ENCODE results near the gene A1BG.

A1BG gene

DNA sequence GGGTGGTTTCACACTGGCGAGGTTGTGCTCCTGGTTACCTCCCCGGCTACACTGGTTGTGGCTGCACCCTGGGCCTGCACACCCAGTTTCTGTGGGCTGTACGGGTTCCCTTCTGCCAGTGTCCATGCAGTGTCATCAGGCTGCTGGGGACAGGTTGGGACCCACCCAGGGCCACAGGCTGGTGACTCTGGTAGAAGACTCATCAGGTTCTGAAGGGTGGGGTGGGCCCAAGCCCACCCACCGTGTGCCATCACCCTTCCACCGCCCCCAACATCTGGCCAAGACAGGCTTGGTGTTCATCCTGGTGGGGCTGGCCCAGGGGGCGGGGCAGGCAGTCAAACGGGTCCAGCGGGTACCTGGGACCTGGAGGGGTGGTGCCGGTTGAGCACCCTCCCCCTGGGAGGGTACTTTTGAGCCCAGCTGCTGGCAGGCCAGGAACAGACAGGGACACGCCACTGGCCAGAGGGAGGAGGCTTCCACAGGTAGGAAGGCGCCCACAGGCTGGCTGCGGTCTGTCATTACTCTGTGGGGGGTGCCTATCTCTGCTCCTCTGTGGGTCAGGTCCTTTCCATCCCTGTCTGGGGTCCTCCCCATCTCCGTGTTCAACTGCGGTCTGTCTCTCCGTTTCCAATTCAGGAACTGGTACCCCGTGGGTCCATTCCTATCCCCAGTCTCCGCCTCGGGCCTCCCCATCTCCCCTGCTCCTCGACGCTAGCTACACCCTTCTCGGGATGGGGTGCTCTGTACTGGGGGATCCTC is 42.1 kb upstream of the A1BG start, which contains the start of gene RNF225:
Gene RNF225 (plus strand): TSS at position 437 of the 759 bp plus-strand sequence. CDS start 434 bp downstream, outside the sequence.
- Histone ChIP-seq H3K14ac (ENCODE audit: low read length) (peak within 1 kb of the TSS; percentile 82), H2AK5ac (ENCODE audit: low read depth, low read length) (peak within 1 kb of the TSS; percentile 93), H2AFZ (ENCODE audit: low read length) (no peak within 1 kb of the TSS), H4K91ac (ENCODE audit: low read depth, low read length, poor library complexity) (no peak within 1 kb of the TSS), H2BK15ac (ENCODE audit: low read length) (peak within 1 kb of the TSS; percentile 93), H3K27me3 (ENCODE audit: control insufficient read depth in 3 of 3, insufficient read depth in 3 of 3, low read depth in 1 of 3, low read length in 3 of 3) (peaks cover 0 to 22% (median 7%) of the 10 kb centered on the region in 3 experiments), H3K79me1 (ENCODE audit: low read depth, low read length) (peaks cover 3% of the 10 kb centered on the region), H3K4me2 (ENCODE audit: insufficient read depth, low read length, poor library complexity, severe bottlenecking) (peak within 1 kb of the TSS; percentile 56), H3K4me1 (ENCODE audit: control insufficient read depth in 2 of 2, insufficient read depth in 1 of 2, low read depth in 1 of 2, low read length in 2 of 2) (peaks cover 3 to 8% of the 10 kb centered on the region in 2 donors), H2BK5ac (ENCODE audit: low read length) (no peak within 1 kb of the TSS), H3K23ac (ENCODE audit: low read depth, low read length, poor library complexity) (peak within 1 kb of the TSS; percentile 85), H4K8ac (ENCODE audit: low read depth, low read length) (peak within 1 kb of the TSS; percentile 82), H3K27ac (replicated peaks; ENCODE audit: low read length) (no peak within 1 kb of the TSS), H3K9me3 (replicated peaks in 1 of 2; ENCODE audit: control insufficient read depth in 2 of 2, insufficient read depth in 1 of 2, low read depth in 1 of 2, low read length in 2 of 2) (peaks cover 0 to 1% of the 10 kb centered on the region in 2 donors), H3K4me3 (ENCODE audit: low read length in 2 of 2) (peak within 1 kb of the TSS in 1 of 2 donors; percentile 68), H3K9ac (ENCODE audit: low read depth, low read length, poor library complexity) (peak within 1 kb of the TSS; percentile 84), H3K36me3 (replicated peaks in 1 of 2; ENCODE audit: control insufficient read depth in 2 of 2, insufficient read depth in 2 of 2, low read length in 2 of 2) (peaks cover 31 to 58% of the 10 kb centered on the region in 2 donors), H2BK12ac (ENCODE audit: low read length) (peak within 1 kb of the TSS; percentile 58), H3K18ac (ENCODE audit: low read length) (peak within 1 kb of the TSS; percentile 98), H2BK120ac (ENCODE audit: low read depth, low read length) (peak within 1 kb of the TSS; percentile 47), H3K4ac (ENCODE audit: low read length) (peak within 1 kb of the TSS; percentile 93)
- no peak for DNase-seq (ENCODE audit: low spot score)
- WGBS, 2 donors (ENCODE audit: extremely low coverage in 2 of 2, insufficient read length in 2 of 2, insufficient replicate concordance in 1 of 2) = no CpG with 5 or more reads among the region's 21 CpGs

DNA sequence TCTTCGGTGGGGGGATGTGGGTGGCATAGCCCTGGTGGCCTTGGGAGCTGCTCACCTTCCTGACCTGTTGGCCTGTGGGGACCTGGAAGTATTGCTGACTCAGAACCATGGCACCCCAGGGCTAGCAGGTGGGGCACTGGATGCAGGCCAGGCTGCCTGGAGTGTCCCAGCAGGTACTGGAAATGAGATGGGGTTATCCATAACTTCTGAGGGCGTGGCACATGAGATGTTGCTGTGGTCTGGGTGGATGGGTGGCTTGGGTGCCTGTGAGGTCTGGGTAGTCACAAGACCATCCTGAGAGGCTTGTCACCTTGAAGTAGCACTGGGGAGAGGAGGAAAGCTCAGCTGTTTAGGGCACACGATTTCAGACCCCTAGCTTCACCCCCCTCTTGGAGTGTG is 41.5 kb upstream of the A1BG start:
- H2BK15ac ChIP-seq (ENCODE audit: low read length) = no peak overlapping the region
- no peak overlapping the region for H3K14ac ChIP-seq (ENCODE audit: low read length)
- no peak overlapping the region for H2BK12ac ChIP-seq (ENCODE audit: low read length)
- H4K8ac ChIP-seq (ENCODE audit: low read depth, low read length) = no peak overlapping the region
- H3K27me3 ChIP-seq (ENCODE audit: control insufficient read depth in 3 of 3, insufficient read depth in 3 of 3, low read depth in 1 of 3, low read length in 3 of 3) = peaks cover 0 to 22% (median 7%) of the 10 kb centered on the region in 3 experiments
- H2BK5ac ChIP-seq (ENCODE audit: low read length) = no peak overlapping the region
- H3K27ac ChIP-seq (replicated peaks; ENCODE audit: low read length) = no peak overlapping the region
- peaks cover 0 to 1% of the 10 kb centered on the region in 2 donors for H3K9me3 ChIP-seq (replicated peaks in 1 of 2; ENCODE audit: control insufficient read depth in 2 of 2, insufficient read depth in 1 of 2, low read depth in 1 of 2, low read length in 2 of 2)
- H2AK5ac ChIP-seq (ENCODE audit: low read depth, low read length) = no peak overlapping the region
- no peak overlapping the region for H4K91ac ChIP-seq (ENCODE audit: low read depth, low read length, poor library complexity)
- H3K4me3 ChIP-seq (ENCODE audit: low read length in 2 of 2) = no peak overlapping the region
- no peak overlapping the region for H3K4ac ChIP-seq (ENCODE audit: low read length)
- peak overlapping the region; percentile 39 for H2BK120ac ChIP-seq (ENCODE audit: low read depth, low read length)
- H3K4me1 ChIP-seq (ENCODE audit: control insufficient read depth in 2 of 2, insufficient read depth in 1 of 2, low read depth in 1 of 2, low read length in 2 of 2) = peaks cover 0 to 5% of the 10 kb centered on the region in 2 donors
- no peak overlapping the region for H3K9ac ChIP-seq (ENCODE audit: low read depth, low read length, poor library complexity)
- H3K36me3 ChIP-seq (replicated peaks in 1 of 2; ENCODE audit: control insufficient read depth in 2 of 2, insufficient read depth in 2 of 2, low read length in 2 of 2) = peaks cover 31 to 63% of the 10 kb centered on the region in 2 donors
- H2AFZ ChIP-seq (ENCODE audit: low read length) = no peak overlapping the region
- H3K23ac ChIP-seq (ENCODE audit: low read depth, low read length, poor library complexity) = peak overlapping the region; percentile 61
- no peak for DNase-seq (ENCODE audit: low spot score)
- H3K4me2 ChIP-seq (ENCODE audit: insufficient read depth, low read length, poor library complexity, severe bottlenecking) = no peak overlapping the region
- no CpG with 5 or more reads among the region's 3 CpGs for WGBS, 2 donors (ENCODE audit: extremely low coverage in 2 of 2, insufficient read length in 2 of 2, insufficient replicate concordance in 1 of 2)
- peaks cover 5% of the 10 kb centered on the region for H3K79me1 ChIP-seq (ENCODE audit: low read depth, low read length)
- no peak overlapping the region for H3K18ac ChIP-seq (ENCODE audit: low read length)

DNA sequence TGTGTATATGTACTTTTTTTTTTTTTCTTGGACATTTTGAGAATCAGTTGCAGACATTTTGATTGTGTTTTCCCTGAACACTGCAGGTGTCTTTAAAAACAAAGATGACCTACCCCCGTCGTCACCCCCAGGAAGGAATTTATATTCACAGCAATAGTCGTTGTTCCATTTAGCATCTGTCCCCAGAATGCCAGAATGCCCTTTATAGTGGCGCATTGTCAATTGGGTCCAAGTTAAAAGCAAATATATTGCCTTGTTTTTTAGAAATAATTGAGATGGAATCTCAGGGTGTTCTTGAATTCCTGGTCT is 40.4 kb upstream of the A1BG start:
- Histone ChIP-seq H3K23ac (ENCODE audit: low read depth, low read length, poor library complexity) (no peak overlapping the region), H2BK5ac (ENCODE audit: low read length) (no peak overlapping the region), H4K8ac (ENCODE audit: low read depth, low read length) (no peak overlapping the region), H3K27ac (replicated peaks; ENCODE audit: low read length) (no peak overlapping the region), H2BK120ac (ENCODE audit: low read depth, low read length) (no peak overlapping the region), H4K91ac (ENCODE audit: low read depth, low read length, poor library complexity) (no peak overlapping the region), H3K18ac (ENCODE audit: low read length) (no peak overlapping the region), H3K4me2 (ENCODE audit: insufficient read depth, low read length, poor library complexity, severe bottlenecking) (no peak overlapping the region), H3K9me3 (replicated peaks in 1 of 2; ENCODE audit: control insufficient read depth in 2 of 2, insufficient read depth in 1 of 2, low read depth in 1 of 2, low read length in 2 of 2) (peaks cover 0 to 1% of the 10 kb centered on the region in 2 donors), H3K4me1 (ENCODE audit: control insufficient read depth in 2 of 2, insufficient read depth in 1 of 2, low read depth in 1 of 2, low read length in 2 of 2) (peaks cover 0 to 5% of the 10 kb centered on the region in 2 donors), H2AFZ (ENCODE audit: low read length) (no peak overlapping the region), H3K4ac (ENCODE audit: low read length) (no peak overlapping the region), H3K4me3 (ENCODE audit: low read length in 2 of 2) (no peak overlapping the region), H2BK12ac (ENCODE audit: low read length) (no peak overlapping the region), H3K27me3 (ENCODE audit: control insufficient read depth in 3 of 3, insufficient read depth in 3 of 3, low read depth in 1 of 3, low read length in 3 of 3) (peaks cover 0 to 22% (median 7%) of the 10 kb centered on the region in 3 experiments), H2BK15ac (ENCODE audit: low read length) (no peak overlapping the region), H3K79me1 (ENCODE audit: low read depth, low read length) (peaks cover 7% of the 10 kb centered on the region), H2AK5ac (ENCODE audit: low read depth, low read length) (no peak overlapping the region), H3K36me3 (replicated peaks in 1 of 2; ENCODE audit: control insufficient read depth in 2 of 2, insufficient read depth in 2 of 2, low read length in 2 of 2) (peaks cover 33 to 73% of the 10 kb centered on the region in 2 donors), H3K9ac (ENCODE audit: low read depth, low read length, poor library complexity) (no peak overlapping the region), H3K14ac (ENCODE audit: low read length) (no peak overlapping the region)
- no peak for DNase-seq (ENCODE audit: low spot score)
- WGBS, 2 donors (ENCODE audit: extremely low coverage in 2 of 2, insufficient read length in 2 of 2, insufficient replicate concordance in 1 of 2) = no CpG with 5 or more reads among the region's 4 CpGs

DNA sequence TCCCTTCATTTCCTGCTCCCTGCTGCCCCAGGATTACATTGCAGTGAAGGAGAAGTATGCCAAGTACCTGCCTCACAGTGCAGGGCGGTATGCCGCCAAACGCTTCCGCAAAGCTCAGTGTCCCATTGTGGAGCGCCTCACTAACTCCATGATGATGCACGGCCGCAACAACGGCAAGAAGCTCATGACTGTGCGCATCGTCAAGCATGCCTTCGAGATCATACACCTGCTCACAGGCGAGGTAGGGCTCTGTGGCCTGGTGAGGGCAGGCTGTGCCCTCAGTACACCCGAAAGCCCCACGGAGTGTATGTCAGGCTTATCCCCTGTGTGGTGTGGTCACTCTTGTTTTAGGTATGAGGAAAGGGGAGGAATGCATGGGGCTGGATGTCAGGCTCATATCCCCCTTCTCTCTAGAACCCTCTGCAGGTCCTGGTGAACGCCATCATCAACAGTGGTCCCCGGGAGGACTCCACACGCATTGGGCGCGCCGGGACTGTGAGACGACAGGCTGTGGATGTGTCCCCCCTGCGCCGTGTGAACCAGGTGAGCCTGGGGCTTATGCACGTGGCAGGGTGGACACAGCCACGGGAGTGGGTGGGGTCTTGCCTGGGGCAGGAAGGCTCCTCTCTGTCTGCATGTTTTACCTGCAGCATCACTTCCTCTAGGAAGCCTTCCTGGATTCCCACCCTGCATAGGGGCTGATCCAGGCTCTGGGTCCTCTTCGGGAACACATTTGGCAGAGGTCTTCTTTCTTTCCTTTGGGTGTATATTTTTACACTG is 39.8 kb upstream of the A1BG start:
- peaks cover 2 to 7% of the 10 kb centered on the region in 2 donors for H3K4me1 ChIP-seq (ENCODE audit: control insufficient read depth in 2 of 2, insufficient read depth in 1 of 2, low read depth in 1 of 2, low read length in 2 of 2)
- no peak overlapping the region for H4K8ac ChIP-seq (ENCODE audit: low read depth, low read length)
- H3K18ac ChIP-seq (ENCODE audit: low read length) = no peak overlapping the region
- no peak overlapping the region for H2BK5ac ChIP-seq (ENCODE audit: low read length)
- no peak overlapping the region for H3K14ac ChIP-seq (ENCODE audit: low read length)
- H2BK120ac ChIP-seq (ENCODE audit: low read depth, low read length) = no peak overlapping the region
- DNase-seq (ENCODE audit: low spot score) = no peak
- H3K4me3 ChIP-seq (ENCODE audit: low read length in 2 of 2) = no peak overlapping the region
- H3K27ac ChIP-seq (replicated peaks; ENCODE audit: low read length) = no peak overlapping the region
- H3K9me3 ChIP-seq (replicated peaks in 1 of 2; ENCODE audit: control insufficient read depth in 2 of 2, insufficient read depth in 1 of 2, low read depth in 1 of 2, low read length in 2 of 2) = peaks cover 0 to 1% of the 10 kb centered on the region in 2 donors
- no CpG with 5 or more reads among the region's 26 CpGs for WGBS, 2 donors (ENCODE audit: extremely low coverage in 2 of 2, insufficient read length in 2 of 2, insufficient replicate concordance in 1 of 2)
- peak overlapping the region; percentile 11 for H3K23ac ChIP-seq (ENCODE audit: low read depth, low read length, poor library complexity)
- H3K9ac ChIP-seq (ENCODE audit: low read depth, low read length, poor library complexity) = no peak overlapping the region
- H2AK5ac ChIP-seq (ENCODE audit: low read depth, low read length) = no peak overlapping the region
- no peak overlapping the region for H3K4ac ChIP-seq (ENCODE audit: low read length)
- no peak overlapping the region for H2BK15ac ChIP-seq (ENCODE audit: low read length)
- H3K4me2 ChIP-seq (ENCODE audit: insufficient read depth, low read length, poor library complexity, severe bottlenecking) = no peak overlapping the region
- H3K36me3 ChIP-seq (replicated peaks in 1 of 2; ENCODE audit: control insufficient read depth in 2 of 2, insufficient read depth in 2 of 2, low read length in 2 of 2) = peaks cover 36 to 78% of the 10 kb centered on the region in 2 donors
- no peak overlapping the region for H2AFZ ChIP-seq (ENCODE audit: low read length)
- H4K91ac ChIP-seq (ENCODE audit: low read depth, low read length, poor library complexity) = no peak overlapping the region
- peaks cover 0 to 22% (median 7%) of the 10 kb centered on the region in 3 experiments for H3K27me3 ChIP-seq (ENCODE audit: control insufficient read depth in 3 of 3, insufficient read depth in 3 of 3, low read depth in 1 of 3, low read length in 3 of 3)
- no peak overlapping the region for H2BK12ac ChIP-seq (ENCODE audit: low read length)
- H3K79me1 ChIP-seq (ENCODE audit: low read depth, low read length) = peaks cover 8% of the 10 kb centered on the region
